ENCODE results near the gene ZNF45. TPM values are rescaled to one million over a fixed set of nuclear protein-coding genes. Genes with fewer than 3 reads are reported as not detected.

The ZNF45 gene
- polyA plus RNA-seq, 3 donors, result 2.1 to 6.3 (median 6.0) TPM

GRCh38 chr19:43960411-43960810, 25.3 kb upstream of the ZNF45 start:
- no peak for TF ChIP-seq CTCF (IDR thresholded peaks at IDR 0.05)
- Histone ChIP-seq H3K4me1 (ENCODE audit: control insufficient read depth in 1 of 2, insufficient read depth in 2 of 2, low read length in 2 of 2) (no peaks in the 10 kb centered on the region), H3K79me2 (ENCODE audit: insufficient read depth, low read length) (no peaks in the 10 kb centered on the region), H2AFZ (ENCODE audit: insufficient read depth, low read depth, low read length, poor library complexity, severe bottlenecking) (no peak overlapping the region), H3K9me3 (replicated peaks in 1 of 2; ENCODE audit: control insufficient read depth in 1 of 2, insufficient read depth in 1 of 2, low read length in 2 of 2) (peaks cover 31 to 90% of the 10 kb centered on the region in 2 donors), H3K27ac (ENCODE audit: low read depth in 1 of 2, low read length in 2 of 2) (no peak overlapping the region), H3K9ac (ENCODE audit: insufficient read depth, low read length, poor library complexity, severe bottlenecking) (no peak overlapping the region), H3K36me3 (replicated peaks in 1 of 2; ENCODE audit: control insufficient read depth in 1 of 2, insufficient read depth in 2 of 2, low read length in 2 of 2) (peaks cover 2 to 13% of the 10 kb centered on the region in 2 donors), H3K27me3 (ENCODE audit: control insufficient read depth in 2 of 2, insufficient read depth in 2 of 2, low read length in 2 of 2) (no peaks in the 10 kb centered on the region), H3K4me2 (replicated peaks; ENCODE audit: extremely low read depth, low read length, poor library complexity, severe bottlenecking) (no peak overlapping the region), H4K20me1 (ENCODE audit: insufficient read depth, low read length) (no peaks in the 10 kb centered on the region), H3K4me3 (replicated peaks in 1 of 3; ENCODE audit: low read depth in 2 of 3, low read length in 3 of 3) (no peak overlapping the region)
- H3K4me3 Mint-ChIP-seq, result no peak overlapping the region
- 97% methylated on average over 3 of the region's 4 CpGs for WGBS (ENCODE audit: insufficient coverage)
- DNase-seq, result no peak
- H3K9me3 Mint-ChIP-seq, result peaks cover 28 to 80% (median 51%) of the 10 kb centered on the region in 7 donors
- no peaks in the 10 kb centered on the region for H3K27me3 Mint-ChIP-seq (ENCODE audit: low read depth in 3 of 3)
- H3K36me3 Mint-ChIP-seq, result peaks cover 8 to 19% of the 10 kb centered on the region in 2 donors
- H3K4me1 Mint-ChIP-seq, result no peaks in the 10 kb centered on the region
- H3K27ac Mint-ChIP-seq, result no peak overlapping the region
- intact Hi-C loops (cut with micrococcal nuclease), result no loop called here

GRCh38 chr19:43957891-43958290, 22.8 kb upstream of the ZNF45 start:
- no peaks in the 10 kb centered on the region for H3K27me3 Mint-ChIP-seq (ENCODE audit: low read depth in 3 of 3)
- intact Hi-C loops (cut with micrococcal nuclease), result no loop called here
- Histone ChIP-seq H3K27me3 (ENCODE audit: control insufficient read depth in 2 of 2, insufficient read depth in 2 of 2, low read length in 2 of 2) (no peaks in the 10 kb centered on the region), H3K9me3 (replicated peaks in 1 of 2; ENCODE audit: control insufficient read depth in 1 of 2, insufficient read depth in 1 of 2, low read length in 2 of 2) (peaks cover 43 to 93% of the 10 kb centered on the region in 2 donors), H4K20me1 (ENCODE audit: insufficient read depth, low read length) (no peaks in the 10 kb centered on the region), H3K36me3 (replicated peaks in 1 of 2; ENCODE audit: control insufficient read depth in 1 of 2, insufficient read depth in 2 of 2, low read length in 2 of 2) (no peaks in the 10 kb centered on the region), H3K9ac (ENCODE audit: insufficient read depth, low read length, poor library complexity, severe bottlenecking) (no peak overlapping the region), H3K27ac (ENCODE audit: low read depth in 1 of 2, low read length in 2 of 2) (no peak overlapping the region), H3K4me1 (ENCODE audit: control insufficient read depth in 1 of 2, insufficient read depth in 2 of 2, low read length in 2 of 2) (no peaks in the 10 kb centered on the region), H3K79me2 (ENCODE audit: insufficient read depth, low read length) (no peaks in the 10 kb centered on the region), H2AFZ (ENCODE audit: insufficient read depth, low read depth, low read length, poor library complexity, severe bottlenecking) (no peak overlapping the region), H3K4me3 (replicated peaks in 1 of 3; ENCODE audit: low read depth in 2 of 3, low read length in 3 of 3) (no peak overlapping the region), H3K4me2 (replicated peaks; ENCODE audit: extremely low read depth, low read length, poor library complexity, severe bottlenecking) (no peak overlapping the region)
- peaks cover 38 to 86% (median 62%) of the 10 kb centered on the region in 7 donors for H3K9me3 Mint-ChIP-seq
- H3K4me3 Mint-ChIP-seq, result no peak overlapping the region
- TF ChIP-seq CTCF (IDR thresholded peaks at IDR 0.05), result no peak
- 100% methylated on average over 3 of the region's 3 CpGs for WGBS (ENCODE audit: insufficient coverage)
- DNase-seq, result no peak
- peaks cover 0 to 8% of the 10 kb centered on the region in 2 donors for H3K36me3 Mint-ChIP-seq
- H3K27ac Mint-ChIP-seq, result no peak overlapping the region
- H3K4me1 Mint-ChIP-seq, result no peaks in the 10 kb centered on the region

Measured in CD14-positive monocyte (primary cell).